ENCODE results near the gene LAMTOR3.
"Not testable (repeated sequence)": the region's sequence is repeated elsewhere in the genome, so short reads cannot be mapped to it uniquely, and the experiment has no call there.

Gene LAMTOR3

GRCh38 chr4:99861120-99861905 is 32.9 kb downstream of the LAMTOR3 start:
- no peak for DNase-seq

GRCh38 chr4:99860521-99860920 is 33.7 kb downstream of the LAMTOR3 start:
- no peak for DNase-seq

DNA sequence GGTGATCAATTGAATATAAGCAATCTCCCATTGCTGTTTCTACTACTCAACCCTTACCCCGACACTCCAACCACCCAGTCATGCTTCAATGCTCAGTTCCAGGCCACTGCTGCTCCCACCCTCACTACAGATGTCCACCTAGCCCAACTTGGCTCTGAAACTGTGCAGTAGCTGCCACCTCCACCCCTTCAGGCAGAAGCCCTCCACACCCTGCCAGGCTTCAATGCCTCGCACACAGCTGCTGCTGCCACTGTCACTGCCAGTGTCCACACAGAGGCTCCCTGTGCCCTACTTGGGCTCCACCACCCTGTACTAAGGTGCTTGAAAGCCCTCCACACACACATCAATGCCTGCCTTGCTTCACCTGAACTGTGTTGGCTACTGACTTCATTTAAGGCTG is 34.6 kb downstream of the LAMTOR3 start:
- DNase-seq, result no peak

- DNase-seq, result no peak
Observed at GRCh38 chr4:99857307-99857706, 36.9 kb downstream of the LAMTOR3 start.

DNA sequence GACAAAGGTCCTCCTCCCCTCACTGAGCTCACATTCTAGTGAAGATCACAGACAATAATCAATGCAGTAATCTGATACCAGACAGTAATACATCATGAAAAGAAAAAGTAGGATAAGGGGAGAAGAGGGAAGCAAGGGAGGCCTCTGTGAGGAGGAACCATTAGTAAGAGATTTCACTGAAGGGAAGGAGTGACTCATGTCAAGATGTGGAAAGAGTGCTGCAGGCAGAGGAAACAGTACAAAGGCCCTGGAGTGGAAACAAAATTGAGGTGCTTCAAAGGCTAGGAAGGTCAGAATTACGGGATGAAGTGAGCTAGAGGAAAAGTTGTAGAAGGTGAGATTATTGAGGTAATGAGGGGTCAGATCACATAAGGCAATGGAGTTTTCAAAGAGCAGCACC is 38.1 kb downstream of the LAMTOR3 start:
- DNase-seq, result no peak

GRCh38 chr4:99855678-99856077 is 38.5 kb downstream of the LAMTOR3 start:
- no peak for DNase-seq

DNA sequence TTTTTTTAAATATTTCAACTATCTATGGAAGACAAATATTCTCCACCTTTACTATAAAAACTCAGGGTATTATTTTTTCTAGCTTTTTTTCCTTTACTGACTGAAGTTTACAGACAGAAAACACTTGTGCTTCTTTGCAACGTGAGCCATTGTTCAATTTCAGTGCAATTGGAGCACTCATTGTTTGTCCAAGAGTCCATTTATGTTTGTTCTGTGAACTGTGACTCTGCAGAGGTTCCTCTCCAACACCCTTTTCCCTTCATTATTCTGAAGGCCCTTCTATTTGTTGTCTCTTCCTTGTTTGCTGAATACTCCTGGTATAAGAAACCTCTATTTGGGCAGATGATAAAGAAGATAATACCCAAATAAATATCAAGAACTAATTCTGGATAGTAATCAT is 40.2 kb downstream of the LAMTOR3 start:
- DNase-seq, result no peak

- no peak for DNase-seq
Observed at GRCh38 chr4:99853190-99853589, 41.0 kb downstream of the LAMTOR3 start.

DNA sequence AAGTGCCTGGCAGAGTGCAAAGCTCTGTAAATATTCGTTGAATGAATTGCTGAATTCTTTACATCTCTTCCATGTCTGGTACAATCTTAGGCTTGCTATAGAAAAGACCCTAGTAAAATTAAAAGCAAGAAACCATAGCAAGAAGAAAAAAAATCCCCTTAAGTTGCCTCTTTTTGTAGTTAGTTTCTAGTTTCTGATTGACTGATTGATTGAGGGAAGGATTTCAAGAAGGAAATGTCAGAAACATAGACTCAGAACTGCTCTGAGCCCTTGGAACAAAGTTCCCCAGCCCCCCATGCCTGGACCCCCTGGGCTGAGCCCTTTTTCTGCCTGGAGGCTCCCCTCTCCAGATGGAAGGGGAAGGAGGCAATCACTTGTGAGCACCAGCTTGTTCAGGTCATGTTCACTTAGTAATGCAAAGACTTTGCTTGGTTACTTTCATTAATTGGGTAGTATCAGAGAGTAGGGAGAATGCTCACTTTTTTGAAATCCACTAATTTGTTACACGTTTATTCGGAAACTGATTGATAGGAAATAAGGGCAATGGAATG is 42.0 kb downstream of the LAMTOR3 start:
- DNase-seq, result no peak

GRCh38 chr4:99848591-99849001 is 45.6 kb downstream of the LAMTOR3 start:
- no peak for DNase-seq

- DNase-seq, result no peak
Observed at GRCh38 chr4:99847362-99847976, 46.8 kb downstream of the LAMTOR3 start.

- DNase-seq, result no peak
Observed at GRCh38 chr4:99846891-99847290, 47.3 kb downstream of the LAMTOR3 start.

DNA sequence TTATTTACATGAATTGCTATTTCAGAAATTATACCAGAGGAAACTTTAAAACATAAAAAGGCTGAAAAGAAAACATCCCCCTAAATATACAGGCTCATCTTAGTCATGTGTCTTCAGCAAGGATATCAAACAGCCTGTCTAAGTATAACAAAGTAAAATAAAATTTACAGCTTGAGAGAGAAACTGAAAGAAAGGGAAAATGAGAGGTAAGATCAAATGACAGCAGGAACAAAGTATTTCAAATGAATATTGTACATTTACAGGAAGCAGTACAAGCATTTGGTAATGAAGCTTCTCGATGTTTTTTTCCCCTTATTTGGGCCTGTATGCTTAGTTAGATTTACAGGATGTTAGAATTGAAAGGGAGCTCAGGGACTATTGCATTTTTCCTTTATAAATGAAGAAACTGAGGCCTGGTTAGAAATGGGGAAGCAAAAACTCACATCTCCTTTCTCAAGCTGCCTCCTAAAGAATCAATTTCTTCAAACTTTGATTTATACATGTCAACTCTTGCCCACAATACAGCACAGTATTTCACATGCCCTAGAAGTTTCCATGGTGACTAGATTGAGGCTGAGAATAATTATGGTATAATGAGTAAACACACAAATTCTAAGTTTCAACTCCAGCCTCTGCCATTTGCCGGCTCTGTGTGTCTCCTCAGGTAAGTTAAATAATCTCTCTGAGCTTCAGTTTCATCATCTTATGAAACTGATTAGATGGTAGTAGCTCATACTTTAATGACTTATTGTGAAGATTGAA is 48.3 kb downstream of the LAMTOR3 start:
- no peak for DNase-seq

DNA sequence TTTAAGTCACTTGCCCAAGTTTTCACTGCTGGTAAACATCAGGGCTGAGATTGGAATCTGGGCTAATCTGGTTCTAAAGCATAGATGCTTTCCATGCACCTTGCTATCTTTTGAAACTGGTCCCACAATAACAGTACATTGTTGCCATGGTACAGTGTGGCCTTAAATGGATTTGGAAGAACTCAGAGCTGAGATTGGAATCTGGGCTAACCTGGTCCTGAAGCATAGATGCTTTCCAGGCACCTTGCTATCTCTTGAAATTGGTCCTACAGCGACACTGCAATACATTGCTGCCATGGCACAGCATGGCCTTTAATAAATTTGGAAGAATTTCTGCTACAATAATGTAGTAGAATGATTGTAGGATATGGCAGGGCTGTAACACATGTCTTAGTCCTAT is 49.0 kb downstream of the LAMTOR3 start:
- DNase-seq, result no peak

DNA sequence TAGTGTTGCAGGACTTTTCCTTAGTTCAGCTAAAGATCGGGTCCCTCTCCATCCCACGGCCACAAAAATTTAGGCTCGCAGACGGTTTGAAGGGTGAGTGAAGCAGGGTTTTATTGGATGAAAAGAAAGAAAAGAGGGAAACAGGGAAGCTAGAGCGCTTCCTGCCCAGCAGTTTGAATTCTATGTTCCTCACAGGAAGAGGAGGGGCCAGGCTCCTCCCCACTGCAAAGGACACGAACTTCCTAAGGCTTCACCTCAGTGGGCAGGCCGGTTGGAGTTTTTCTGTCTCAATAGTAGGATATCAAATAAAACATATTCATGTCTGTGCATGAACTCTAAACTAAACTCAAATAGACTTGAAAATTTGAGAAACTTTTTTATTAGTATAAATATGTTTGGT is 50.2 kb downstream of the LAMTOR3 start:
- DNase-seq, result no peak

DNA sequence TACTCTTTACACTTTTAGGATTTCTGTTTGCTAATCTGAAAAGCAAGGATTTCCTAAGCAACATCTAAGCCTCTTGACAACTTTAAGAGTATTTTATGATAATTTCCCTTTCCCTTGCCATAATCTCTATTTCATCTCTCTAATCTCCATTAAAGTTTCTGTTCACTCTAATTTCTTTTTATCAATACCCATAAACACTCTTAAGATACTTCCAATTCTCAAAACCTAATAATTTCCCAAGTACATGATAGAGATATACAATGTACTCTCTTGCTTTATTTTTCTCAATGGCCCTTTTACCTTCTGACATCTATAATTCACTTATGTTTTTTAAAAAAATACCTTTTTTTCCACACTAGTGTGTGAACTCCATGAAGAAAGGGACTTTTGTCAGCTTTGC is 50.8 kb downstream of the LAMTOR3 start:
- no peak for DNase-seq

DNA sequence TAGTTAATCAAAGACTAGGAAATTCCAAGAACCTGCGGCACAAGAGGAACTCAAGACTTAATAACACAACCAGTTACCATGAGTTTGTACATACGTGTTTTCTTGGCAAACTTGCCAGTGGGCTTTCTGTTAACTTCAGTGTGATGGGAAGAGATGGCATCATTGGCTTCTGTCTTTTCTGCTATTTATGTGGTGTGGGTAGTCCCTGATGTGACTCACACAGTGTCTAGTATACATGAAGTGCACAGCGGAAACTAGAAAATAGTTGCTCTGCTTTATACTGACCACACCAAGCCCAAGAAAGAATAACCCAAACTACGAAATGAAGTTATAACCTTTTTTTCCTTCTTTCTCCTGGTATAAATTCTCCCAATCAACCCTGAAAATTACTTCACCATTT is 53.1 kb downstream of the LAMTOR3 start:
- DNase-seq, result no peak

DNA sequence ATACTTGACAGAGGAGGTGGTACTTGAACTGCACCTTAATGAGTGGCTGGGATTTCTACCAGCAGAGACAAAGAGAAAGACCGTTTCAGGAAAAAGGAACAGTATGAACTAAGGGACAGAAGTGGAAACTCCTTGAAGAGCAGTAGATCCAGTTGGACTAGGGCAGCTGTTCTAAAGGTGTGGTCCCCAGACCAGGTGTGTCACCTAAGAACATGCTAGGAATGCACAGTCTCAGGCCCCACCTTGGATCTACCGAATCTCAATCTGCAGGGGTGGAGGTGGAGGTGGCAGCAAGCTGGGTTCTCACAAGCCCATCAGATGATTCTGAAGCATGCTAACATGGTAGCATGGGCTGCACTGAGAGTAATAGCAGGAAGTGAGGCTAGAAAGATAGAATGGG is 55.3 kb downstream of the LAMTOR3 start:
- DNase-seq, result no peak

GRCh38 chr4:99835942-99836341 is 58.3 kb downstream of the LAMTOR3 start:
- no peak for DNase-seq

GRCh38 chr4:99834569-99834968 is 59.7 kb downstream of the LAMTOR3 start:
- no peak for DNase-seq

- no peak for DNase-seq
Observed at GRCh38 chr4:99833756-99834155, 60.5 kb downstream of the LAMTOR3 start.

DNA sequence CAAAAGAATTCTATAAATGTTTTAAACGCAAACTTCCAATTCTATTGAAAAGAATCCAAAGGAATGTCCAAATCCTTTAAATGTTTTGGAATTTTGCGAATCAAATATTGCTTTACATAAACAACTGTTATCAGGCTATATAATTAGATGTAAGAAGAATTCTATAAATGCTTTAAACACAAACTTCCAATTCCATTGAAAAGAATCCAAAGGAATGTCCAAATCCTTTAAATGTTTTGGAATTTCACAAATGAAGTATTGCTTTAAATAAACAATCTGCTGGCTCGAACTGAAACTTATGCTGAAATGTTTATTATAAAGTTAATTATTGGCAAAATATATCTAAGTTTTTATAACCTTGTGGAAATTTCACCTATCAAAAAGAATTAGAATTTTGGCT is 61.5 kb downstream of the LAMTOR3 start:
- no peak for DNase-seq

DNA sequence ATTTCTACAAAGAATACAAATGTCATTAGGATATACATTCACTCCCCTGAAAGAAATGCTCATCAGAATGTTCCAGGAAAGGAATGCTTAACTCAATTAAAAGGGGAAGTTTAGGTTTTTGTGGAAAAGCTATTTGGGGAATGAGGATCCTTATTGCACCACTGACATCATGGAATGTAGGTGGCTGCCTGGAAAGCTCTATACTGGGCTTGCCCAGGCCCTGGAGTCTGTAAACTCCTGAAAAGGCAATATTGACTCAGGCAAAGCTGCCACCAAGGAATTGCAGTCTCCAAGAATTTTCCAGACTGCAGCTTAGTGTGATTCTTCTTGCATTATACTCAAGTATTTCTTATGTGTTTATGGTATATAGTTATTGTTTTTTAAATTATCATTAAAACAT is 61.9 kb downstream of the LAMTOR3 start:
- DNase-seq, result no peak

- DNase-seq, result not testable (repeated sequence)
Observed at GRCh38 chr4:99830051-99830450, 64.2 kb downstream of the LAMTOR3 start.

All from NCI-H774 (cell line).